GM21390 (cell line): ENCODE data around the gene IQCH.

Source experiments
- ATAC-seq: cut with Tn5 transposase; IDR thresholded peaks from one replicate; pipeline ENCODE4 v1.9.1; 2021; ENCODE audit not compliant: unreplicated experiment

IQCH gene

DNA sequence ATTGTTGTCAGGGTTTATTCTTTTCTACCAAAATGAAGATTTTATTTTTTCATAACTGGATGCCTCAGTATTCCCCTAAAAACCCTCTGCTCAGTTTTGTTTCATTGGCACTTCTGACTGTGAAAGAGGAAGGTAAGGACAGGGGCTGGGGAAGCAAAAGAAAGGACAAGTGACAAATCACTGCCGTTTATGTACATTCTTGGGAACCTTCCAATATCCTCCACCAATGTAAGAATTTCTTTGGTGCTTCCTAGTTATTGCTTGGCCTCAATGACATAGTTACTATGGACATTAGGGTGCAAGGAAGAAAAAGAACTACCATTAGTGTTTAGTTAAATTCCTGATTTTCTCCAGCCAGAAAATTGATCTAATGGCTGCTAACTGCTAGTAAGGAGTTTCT is 135.4 kb downstream of the IQCH start:
- ATAC-seq, result no peak

DNA sequence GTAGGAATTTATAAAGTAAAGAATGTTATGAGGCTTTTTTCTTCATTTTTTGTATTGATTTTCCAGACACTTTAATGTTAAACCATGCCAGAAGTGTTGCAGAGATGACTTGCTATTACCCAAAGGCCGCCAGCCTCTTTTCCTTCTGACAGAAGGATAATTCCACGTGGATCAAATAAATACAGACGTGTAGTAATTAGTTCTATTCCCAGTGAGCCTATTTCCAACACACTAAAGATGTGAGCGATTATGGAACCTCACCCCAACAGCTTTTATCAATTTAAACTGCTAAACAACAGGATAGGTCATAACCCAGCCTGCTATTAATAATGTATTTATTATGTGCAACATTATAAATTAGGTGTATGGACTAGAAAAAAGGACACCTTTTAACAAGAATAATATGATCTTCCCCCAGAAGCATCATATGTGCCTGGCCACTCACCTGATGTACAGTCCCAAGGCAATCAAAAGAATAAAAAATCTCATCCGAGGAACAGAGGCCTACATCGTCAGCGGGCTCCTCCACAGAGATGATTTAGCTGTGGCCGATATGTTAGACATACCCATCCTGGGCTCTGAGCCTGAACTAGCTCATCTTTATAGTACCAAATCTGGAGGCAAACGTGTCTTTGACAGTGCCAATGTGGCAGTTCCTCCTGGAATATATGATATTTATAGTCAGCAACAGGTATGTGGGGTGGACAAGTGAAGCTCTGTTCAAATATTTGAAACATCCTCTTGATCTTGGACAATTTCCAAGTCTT is 140.5 kb downstream of the IQCH start:
- no peak for ATAC-seq

DNA sequence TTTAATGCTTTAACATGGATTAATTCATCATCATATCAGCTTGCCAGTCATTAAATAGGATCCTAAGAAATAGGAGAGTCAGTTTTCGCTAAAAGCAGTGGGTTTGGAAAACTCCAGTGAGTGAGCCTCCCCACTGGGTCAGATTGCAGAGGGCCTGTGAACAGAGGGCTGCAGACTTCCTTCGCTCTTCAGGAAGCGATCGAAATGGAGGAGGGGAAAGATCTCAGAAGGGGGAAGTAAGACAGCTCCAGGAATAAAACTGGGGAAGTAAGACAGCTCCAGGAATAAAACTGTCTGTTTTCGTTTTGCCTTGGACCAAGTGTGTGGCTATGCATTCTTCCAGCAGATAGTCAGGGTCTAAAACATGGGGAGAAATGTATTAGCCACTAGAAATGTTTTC is 141.5 kb downstream of the IQCH start:
- ATAC-seq, result no peak

DNA sequence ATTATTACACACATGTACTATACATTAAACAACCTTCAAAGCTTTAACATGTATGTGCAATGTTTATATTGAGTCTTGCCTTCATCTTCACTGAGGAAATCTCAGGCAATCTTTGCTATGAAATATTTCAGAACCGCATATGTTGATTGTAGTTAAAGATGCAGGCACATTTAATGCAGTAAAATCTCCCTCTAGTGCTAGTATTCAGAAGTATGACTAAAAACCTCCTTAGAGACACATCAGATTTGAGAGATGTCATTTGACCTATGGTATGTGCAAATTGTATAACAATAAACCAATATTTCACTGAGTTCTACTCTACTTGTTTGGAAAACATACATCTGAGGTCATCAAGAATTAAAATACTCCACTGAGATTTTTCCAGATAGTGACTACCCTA is 142.6 kb downstream of the IQCH start:
- no peak for ATAC-seq

DNA sequence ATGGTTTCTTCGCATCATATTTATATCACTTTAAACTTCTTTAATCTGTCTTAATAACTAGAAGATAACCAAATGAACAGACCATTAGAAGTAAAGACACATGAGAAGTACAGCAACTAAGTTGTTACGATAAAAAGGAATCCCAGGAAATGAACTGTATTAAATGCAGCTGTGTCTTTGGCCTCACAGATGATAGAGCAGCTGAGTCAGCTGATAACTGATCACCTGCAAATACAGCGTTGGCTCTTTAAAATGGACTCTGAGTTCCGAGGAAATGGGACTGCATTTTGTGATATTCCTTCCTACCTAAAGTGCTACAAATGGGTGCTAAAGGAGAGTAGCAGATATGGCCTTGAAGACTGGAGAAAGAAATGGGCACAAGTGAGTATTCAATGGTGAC is 145.3 kb downstream of the IQCH start:
- no peak for ATAC-seq

DNA sequence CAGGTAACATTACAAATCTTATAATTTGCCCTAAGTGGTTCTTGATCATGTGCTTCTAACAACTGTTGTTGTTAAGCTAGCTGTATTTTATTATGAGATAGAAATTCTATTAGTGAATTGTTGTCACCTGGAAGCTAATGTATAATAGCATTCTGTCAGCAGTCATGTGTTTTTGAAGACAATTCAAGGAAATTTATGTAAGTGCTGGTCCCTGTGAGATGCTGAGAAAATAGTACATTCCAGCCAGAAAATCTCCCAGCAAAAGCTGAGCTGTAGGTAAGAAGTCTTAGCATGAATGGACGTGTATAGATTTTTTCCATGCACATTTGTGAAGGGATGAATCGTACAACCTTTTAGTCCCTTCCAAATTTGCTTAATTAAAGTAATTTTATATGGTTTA is 146.3 kb downstream of the IQCH start:
- ATAC-seq, result no peak

DNA sequence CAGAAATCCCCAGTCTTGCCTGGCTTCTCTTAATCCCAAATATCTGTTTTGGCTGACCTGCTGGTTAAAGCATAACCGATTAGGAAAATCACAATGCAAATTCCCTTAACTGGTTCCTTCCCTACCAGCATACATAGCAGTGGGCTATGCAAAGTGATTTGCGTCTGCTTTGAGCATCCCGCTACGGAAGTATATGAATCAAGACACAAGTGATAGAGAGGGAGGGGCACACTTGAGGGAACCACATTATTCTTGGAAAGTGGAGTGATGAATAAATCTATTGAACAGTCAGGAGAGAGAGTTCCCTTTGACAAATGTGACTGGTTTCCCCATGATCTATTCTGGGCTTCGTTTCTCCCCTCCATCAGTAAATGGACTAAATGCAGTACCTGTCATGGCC is 146.8 kb downstream of the IQCH start:
- ATAC-seq, result no peak

DNA sequence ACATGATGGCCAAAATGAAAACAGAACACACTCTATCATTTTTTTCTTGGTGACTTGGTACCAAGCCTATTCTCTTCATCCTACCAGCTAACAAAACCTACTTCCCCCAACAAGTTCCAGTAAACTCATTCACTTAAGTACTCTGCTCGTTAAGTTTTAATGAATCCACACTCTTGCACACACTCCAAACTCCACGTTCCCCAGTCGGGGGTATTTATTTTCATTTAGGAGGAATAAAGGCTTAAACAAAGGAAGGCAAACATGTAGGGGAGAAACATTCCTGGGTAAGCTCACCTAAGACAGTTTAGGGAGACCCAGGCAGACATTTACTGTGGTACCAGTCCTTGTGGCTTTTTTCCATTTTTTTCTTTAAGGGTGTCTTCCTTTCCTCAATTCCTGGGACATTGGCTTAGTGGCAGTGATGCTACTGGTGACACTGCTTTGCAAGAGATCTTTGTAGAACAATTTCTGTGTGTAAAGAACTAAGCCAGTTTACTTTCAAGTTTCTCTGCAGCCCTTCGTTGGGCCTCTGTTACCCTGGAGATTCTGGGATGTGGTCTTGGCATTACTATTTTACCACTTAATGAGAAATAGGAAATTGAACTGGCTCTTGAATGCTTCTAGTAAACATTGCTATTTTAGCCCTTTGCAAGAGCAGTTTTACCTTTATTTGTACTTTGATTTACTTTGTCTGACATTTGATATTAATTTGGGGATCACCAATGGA is 149.0 kb downstream of the IQCH start:
- ATAC-seq, result no peak

DNA sequence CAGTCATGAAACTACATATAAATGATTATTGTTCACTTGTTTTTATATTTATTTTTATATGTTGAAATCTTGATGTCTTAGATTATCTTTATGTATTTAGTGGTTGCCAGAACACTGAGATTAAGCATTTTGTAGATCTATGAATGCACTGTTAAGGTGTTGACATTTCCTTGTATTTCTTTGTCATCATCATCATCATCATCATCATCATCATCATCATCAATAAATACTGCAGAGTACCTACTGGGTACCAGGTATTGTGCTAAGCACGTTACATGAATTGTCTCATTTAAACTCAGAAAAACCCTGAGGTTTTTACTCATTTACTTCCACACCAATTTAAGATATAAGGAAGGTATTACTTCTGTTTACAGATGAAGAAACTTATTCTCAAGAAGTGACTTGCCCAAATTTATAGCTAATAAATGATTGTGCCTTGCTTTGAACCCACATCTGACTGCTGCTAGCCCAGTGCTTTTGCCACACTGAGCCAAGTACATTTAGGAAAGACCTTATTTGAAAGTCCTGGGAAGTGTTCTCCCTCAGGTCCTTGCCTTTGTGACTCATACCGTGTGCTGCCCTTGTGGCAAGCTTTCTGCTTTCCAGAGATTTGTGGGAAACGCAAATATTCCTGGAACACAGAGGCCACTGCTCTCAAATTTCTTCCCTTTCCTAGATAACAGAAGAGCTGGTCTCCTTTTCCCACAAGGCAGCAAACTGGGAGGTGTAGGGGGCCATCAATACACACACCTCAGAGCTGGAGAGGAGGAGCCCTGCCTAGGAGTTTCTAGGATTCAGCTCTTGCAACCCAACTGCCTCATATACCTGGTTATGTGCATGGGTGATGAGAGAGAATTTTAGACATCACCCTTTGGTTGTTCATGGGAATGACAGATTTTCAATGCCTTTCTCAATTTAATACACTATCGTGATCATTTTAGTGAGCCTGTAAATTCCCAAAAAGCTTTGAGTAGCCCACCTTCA is 150.9 kb downstream of the IQCH start:
- no peak for ATAC-seq

DNA sequence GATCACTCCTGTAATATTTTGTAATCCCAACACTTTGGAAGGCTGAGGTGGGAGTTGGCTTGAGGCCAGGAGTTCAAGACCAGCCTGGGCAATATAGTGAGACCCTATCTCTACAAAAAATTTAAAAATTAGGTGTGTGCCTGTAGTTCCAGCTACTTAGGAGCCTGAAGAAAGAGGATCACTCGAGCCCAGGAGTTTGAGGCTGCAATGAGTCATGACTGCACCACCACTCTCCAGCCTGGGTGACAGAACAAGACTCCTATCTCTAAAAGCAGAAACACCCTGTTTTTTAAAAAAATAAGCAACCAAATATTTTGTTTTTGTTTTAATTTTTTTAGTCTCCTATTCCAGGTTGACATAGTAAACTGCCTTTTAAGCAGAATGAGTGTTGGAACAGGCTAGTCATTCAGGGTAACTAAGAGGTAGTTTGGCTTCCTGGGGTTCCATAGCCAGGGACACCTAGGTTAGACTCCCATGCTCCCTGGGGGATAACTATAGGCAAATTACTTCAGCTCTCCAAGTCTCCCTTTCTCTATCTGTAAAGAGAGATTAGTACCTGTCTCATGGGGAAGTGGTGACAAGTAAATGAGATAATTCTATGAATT is 151.8 kb downstream of the IQCH start:
- no peak for ATAC-seq

DNA sequence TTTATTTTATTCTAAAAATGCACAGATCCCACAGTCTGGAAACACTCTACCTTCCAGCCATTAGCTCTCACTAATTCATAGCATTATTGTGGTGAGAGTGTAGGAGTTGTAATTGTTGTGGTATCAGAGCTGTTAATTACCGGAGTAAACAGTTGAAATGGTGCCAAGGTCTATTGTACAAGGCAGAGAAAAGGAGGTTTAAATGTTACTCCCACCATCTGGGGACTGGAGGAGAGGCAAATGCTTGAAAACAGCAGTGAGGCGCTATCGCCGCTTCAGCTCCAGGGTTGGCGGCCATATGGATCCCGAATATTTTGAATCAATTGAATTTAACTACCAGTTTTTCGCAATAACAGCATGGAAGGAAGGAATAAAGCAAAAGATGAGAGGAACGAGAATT is 153.2 kb downstream of the IQCH start:
- no peak for ATAC-seq

DNA sequence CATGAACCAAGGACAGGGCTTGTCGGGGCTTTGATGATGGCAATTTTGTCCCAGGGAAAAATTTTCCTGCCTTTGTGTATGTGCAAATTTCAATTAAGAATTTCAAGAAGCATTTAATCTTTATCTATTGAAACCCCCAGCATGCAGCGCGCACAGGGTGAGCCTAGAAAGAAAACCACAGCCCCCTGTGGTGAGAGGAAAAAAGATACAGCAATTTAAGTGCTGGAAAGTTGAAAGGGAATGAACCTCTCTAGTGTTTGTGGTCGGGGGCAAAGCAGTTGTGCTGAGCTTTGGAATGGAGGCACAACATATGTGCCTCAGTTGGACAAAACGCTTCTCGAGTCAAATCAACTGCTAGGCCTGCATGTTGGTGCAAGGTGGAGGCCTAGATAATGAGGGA is 154.6 kb downstream of the IQCH start:
- no peak for ATAC-seq

DNA sequence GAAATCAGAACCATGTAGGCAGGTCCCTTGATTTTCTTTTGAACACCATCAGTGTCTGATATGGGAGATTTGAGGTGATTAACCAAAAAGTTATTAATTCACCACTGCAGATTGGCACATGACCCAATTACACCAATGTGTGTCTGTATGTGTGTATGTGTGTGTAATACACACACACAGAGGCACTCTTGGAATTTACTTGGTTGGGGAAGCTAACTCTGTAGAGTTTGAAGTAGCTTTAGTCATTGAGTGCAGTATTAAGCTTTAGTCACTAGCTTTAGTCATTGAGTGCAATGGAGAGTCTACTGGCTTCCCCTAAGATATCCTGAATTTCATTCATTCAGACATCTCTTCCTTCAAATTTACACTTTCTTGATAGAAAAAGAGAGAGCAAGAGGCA is 156.9 kb downstream of the IQCH start:
- ATAC-seq, result no peak

DNA sequence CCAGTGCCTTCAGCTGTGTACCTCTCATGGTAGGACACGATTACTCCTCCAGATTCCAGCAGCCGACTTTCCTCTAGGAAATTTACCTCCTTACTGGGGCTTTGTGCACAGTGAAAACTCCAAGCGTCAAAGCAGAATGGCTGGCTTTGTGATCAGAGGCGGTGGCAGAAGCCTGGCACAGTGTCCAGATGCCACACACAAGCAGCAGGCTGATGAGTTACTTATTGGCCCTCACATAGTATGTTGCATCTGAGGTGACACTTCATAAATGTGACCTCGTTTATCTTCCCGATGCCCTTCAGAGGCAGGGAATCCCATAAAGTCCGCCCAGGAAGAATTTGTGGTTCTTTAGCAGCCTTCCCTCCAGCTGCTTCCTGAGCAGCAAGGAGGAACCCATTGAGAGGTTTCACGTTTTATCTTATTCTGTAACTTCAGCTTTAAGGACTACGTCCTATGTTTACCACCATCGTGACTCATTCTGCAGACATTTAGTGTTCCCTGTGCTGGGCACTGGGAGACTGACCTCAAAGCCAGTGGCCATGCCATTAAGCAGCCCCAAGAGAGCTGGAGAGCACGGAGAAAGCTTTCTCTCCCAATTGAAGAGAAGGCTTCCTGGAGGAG is 159.3 kb downstream of the IQCH start:
- no peak for ATAC-seq

DNA sequence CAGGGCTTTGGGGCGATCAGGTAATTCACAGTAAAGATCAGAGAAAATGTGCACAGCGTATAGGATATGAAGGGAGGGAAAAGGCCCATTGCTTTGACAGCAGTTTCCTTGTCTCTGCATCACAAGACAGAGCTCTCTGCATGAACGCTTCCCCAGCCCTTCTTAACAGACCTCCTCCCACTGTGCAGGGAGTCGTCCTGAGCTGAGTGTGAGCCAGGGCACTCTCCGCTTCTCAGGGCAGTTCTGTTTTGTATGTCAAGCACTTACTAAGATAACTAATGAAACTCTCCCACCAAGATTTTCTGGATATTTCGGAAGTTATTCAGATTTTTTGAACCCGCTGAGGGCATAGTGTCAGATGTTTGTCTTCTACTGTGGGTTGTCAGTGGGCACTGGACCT is 160.6 kb downstream of the IQCH start:
- no peak for ATAC-seq

DNA sequence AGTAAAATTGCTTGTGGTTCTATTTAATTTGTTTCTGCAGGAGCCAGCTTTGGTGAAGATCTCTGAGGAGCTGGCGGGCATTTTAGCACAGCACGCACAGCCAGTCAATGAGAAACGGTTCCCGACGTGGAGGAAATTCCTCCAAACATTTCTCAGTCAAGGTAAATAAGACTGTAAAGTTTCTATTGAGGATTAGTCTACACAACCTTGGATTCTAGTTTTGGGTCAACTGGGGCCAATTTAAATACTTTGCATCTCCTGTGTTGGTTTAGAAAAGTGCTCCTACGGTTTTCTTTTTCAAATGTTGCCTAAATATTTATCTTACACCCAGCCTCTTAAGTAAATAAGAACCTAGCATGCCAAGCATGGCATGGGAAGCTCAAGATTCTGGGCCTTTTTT is 162.3 kb downstream of the IQCH start:
- no peak for ATAC-seq

DNA sequence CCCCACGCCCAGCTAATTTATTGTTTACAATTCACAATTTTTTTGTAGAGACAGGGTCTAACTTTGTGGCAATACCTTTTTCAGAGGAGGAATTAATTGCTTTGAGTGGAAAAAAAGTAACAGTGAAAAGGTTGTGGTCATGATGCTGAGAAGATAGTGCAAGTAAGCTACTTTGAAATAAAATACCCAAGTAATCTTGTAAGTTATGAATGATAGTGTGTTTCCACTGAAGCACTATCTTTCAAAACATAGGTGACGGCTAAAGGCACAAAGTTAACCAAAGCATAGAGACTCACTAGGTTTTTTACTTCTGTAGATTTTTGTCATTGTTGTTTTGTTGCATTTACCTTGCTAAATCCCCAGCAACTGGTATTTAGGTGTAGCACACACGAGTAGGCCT is 165.1 kb downstream of the IQCH start:
- no peak for ATAC-seq

DNA sequence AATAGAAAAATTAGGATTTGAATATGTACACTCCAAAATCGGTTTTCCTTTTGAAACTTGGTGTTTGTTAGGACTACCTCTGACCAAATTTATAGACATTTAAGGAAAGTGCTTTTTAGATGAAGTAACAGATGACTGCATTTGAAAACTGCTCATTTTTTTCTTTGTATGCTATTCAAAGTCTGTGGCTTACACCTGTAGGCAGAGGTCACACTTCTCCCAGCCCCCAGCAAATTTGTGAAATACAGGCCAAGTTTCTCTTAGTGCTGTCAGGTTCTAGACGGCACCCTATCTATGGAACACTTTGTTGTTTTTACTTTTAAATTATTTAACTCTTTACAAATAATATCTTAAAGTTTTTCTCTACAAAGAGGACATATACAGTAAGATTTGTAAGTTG is 165.6 kb downstream of the IQCH start:
- no peak for ATAC-seq

DNA sequence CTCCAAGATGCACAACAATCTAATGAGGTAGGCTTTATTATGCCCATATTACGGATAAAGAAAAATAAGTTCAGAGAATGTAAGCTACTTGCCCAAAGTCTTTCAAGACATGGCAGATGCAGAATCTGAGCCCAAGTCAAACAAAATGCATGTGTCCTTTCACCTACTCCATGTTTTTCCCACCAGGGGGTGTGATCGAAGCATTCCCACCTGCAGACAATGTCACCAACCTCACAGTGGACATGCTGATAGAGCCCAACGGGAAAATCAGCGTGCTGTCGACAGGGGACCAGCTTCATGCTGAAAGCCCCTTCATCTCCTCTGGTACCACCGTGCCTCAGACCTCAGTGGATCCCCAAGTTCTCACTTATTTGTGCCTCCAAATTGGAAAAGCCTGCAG is 166.5 kb downstream of the IQCH start:
- no peak for ATAC-seq

DNA sequence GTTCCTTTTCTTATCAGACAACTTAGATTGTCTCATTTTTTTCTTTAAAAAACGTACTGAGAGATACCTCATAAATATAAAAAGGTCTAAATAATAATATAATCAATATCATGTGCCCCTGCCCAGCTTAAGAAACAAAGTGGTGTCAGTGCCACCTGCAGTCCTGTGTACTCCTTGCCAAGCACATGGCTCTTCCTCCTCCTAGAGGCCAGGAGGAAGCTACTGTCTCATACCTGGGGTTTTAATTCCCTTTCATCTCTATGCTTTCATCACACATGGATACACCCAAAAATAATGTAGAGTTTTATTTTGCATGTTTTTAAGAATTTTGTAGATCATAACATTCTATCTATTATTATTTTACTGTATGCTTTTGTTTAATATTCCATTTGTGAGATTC is 167.7 kb downstream of the IQCH start:
- ATAC-seq, result no peak
